WTC11 (cell line): ENCODE data around the gene ABCA13. TPM values are rescaled to one million over a fixed set of nuclear protein-coding genes. Genes with fewer than 3 reads are reported as not detected.

Experiments used
- ATAC-seq: fragments of 200-7000 bp; cut with Tn5 transposase; 2 replicates; pipeline ENCODE4 v1.10.0; 2021; ENCODE audit warnings: mild to moderate bottlenecking, moderate library complexity
- CTCF ChIA-PET: fragments of 300-600 bp; sonication (Branson Sonifier 250); formaldehyde crosslinking; loops from one replicate; lab custom pipeline; 2021; ENCODE audit warnings: antibody characterized with exemption; lab: Charles Lee
- POLR2A ChIA-PET: fragments of 350-600 bp; sonication (Branson Sonifier 250); formaldehyde crosslinking; loops from one replicate; lab custom pipeline; 2021; ENCODE audit warnings: antibody characterized with exemption; lab: Charles Lee
- DNase-seq: peaks from one replicate; pipeline ENCODE4 v3.0.0; 2021; ENCODE audit warnings: low spot score
- H3K27ac Mint-ChIP-seq: 2 replicates; pipeline ENCODE4 v1.8.0; 2021; ENCODE audit warnings: mixed read lengths
- H3K27me3 Mint-ChIP-seq: 2 replicates; pipeline ENCODE4 v1.8.0; 2021; ENCODE audit warnings: low read depth, mild to moderate bottlenecking, moderate library complexity, mixed read lengths
- H3K36me3 Mint-ChIP-seq: 2 replicates; pipeline ENCODE4 v1.8.0; 2021; ENCODE audit warnings: mixed read lengths
- H3K4me1 Mint-ChIP-seq: 2 replicates; pipeline ENCODE4 v1.8.0; 2022; ENCODE audit warnings: mixed read lengths
- H3K4me3 Mint-ChIP-seq: 2 replicates; pipeline ENCODE4 v1.8.0; 2021; ENCODE audit warnings: mild to moderate bottlenecking, moderate library complexity, mixed read lengths
- H3K9me3 Mint-ChIP-seq: 2 replicates; pipeline ENCODE4 v1.8.0; 2021; ENCODE audit warnings: mixed read lengths
- ATF3 ChIP-seq: sonication (generic); formaldehyde crosslinking; conservative IDR thresholded peaks from 2 replicates; pipeline ENCODE4 v1.8.1; 2022; ENCODE audit warnings: mild to moderate bottlenecking, missing genetic modification reagents
- CDX4 ChIP-seq: fragments of 250-450 bp; sonication (Bioruptor Pico); IDR thresholded peaks from 2 replicates; pipeline ENCODE4 v1.9.0; 2021; ENCODE audit warnings: moderate library complexity, mild to moderate bottlenecking, inconsistent platforms, borderline replicate concordance
- FOXK1 ChIP-seq: sonication (generic); formaldehyde crosslinking; IDR thresholded peaks from 2 replicates; pipeline ENCODE4 v1.8.0; 2022; ENCODE audit warnings: mild to moderate bottlenecking, moderate library complexity, missing genetic modification reagents
- FOXP1 ChIP-seq: sonication (generic); formaldehyde crosslinking; IDR thresholded peaks from 2 replicates; pipeline ENCODE4 v1.8.0; 2022; ENCODE audit warnings: missing genetic modification reagents, mild to moderate bottlenecking, moderate library complexity, borderline replicate concordance
- FOXP4 ChIP-seq: sonication (generic); formaldehyde crosslinking; IDR thresholded peaks from 2 replicates; pipeline ENCODE4 v1.8.0; 2022; ENCODE audit warnings: mild to moderate bottlenecking, missing genetic modification reagents
- GABPB1 ChIP-seq: sonication (generic); formaldehyde crosslinking; IDR thresholded peaks from 2 replicates; pipeline ENCODE4 v1.8.1; 2023; ENCODE audit warnings: mild to moderate bottlenecking, missing genetic modification reagents
- HMGXB4 ChIP-seq: sonication (generic); formaldehyde crosslinking; IDR thresholded peaks from 2 replicates; pipeline ENCODE4 v1.8.1; 2023; ENCODE audit warnings: mild to moderate bottlenecking, moderate library complexity, missing genetic modification reagents
- JUN ChIP-seq: sonication (generic); formaldehyde crosslinking; IDR thresholded peaks from 2 replicates; pipeline ENCODE4 v1.8.0; 2023; ENCODE audit warnings: mild to moderate bottlenecking, missing genetic modification reagents
- MYBL2 ChIP-seq: sonication (generic); formaldehyde crosslinking; IDR thresholded peaks from 2 replicates; pipeline ENCODE4 v1.8.1; 2023; ENCODE audit warnings: mild to moderate bottlenecking, moderate library complexity, missing genetic modification reagents
- PREB ChIP-seq: sonication (generic); formaldehyde crosslinking; IDR thresholded peaks from 2 replicates; pipeline ENCODE4 v1.8.1; 2022; ENCODE audit warnings: mild to moderate bottlenecking, missing genetic modification reagents, moderate library complexity, borderline replicate concordance
- PRRX2 ChIP-seq: fragments of 250-450 bp; sonication (Bioruptor Pico); IDR thresholded peaks from 2 replicates; pipeline ENCODE4 v1.8.0; 2021; ENCODE audit warnings: mild to moderate bottlenecking
- RORB ChIP-seq: fragments of 250-450 bp; sonication (Bioruptor Pico); IDR thresholded peaks from 2 replicates; pipeline ENCODE4 v1.9.0; 2021; ENCODE audit warnings: mild to moderate bottlenecking
- STAT6 ChIP-seq: sonication (generic); formaldehyde crosslinking; conservative IDR thresholded peaks from 2 replicates; pipeline ENCODE4 v1.8.1; 2023; ENCODE audit warnings: mild to moderate bottlenecking, low read depth, missing genetic modification reagents, moderate library complexity
- ZNF317 ChIP-seq: sonication (generic); formaldehyde crosslinking; IDR thresholded peaks from 2 replicates; pipeline ENCODE4 v1.8.1; 2023; ENCODE audit warnings: low read depth, mild to moderate bottlenecking, moderate library complexity, missing genetic modification reagents, borderline replicate concordance
- ZNF416 ChIP-seq: fragments of 250-450 bp; sonication (Bioruptor Pico); IDR thresholded peaks from 2 replicates; pipeline ENCODE4 v1.9.0; 2021; ENCODE audit warnings: mild to moderate bottlenecking, inconsistent platforms
- total RNA-seq: library from RNA; stranded (reverse); gene quantifications from 3 replicates; pipeline ENCODE4 v1.2.3, GENCODE V29; 2021
- TF ChIP-seq, protein P1 (sequence below): fragments of 250-450 bp; sonication (Bioruptor Pico); IDR thresholded peaks from 2 replicates; pipeline ENCODE4 v1.8.0; 2021; ENCODE audit warnings: mild to moderate bottlenecking
- TF ChIP-seq, protein P2 (sequence below): sonication (generic); formaldehyde crosslinking; IDR thresholded peaks from 2 replicates; pipeline ENCODE4 v1.8.0; 2023; ENCODE audit warnings: mild to moderate bottlenecking, missing genetic modification reagents
- TF ChIP-seq, protein P3 (sequence below): fragments of 250-450 bp; sonication (Bioruptor Pico); IDR thresholded peaks from 2 replicates; pipeline ENCODE4 v2.1.2; 2022; ENCODE audit warnings: mild to moderate bottlenecking, moderate library complexity
- TF ChIP-seq, protein P4 (sequence below): fragments of 250-450 bp; sonication (Bioruptor Pico); IDR thresholded peaks from 2 replicates; pipeline ENCODE4 v1.9.0; 2021; ENCODE audit warnings: mild to moderate bottlenecking

ABCA13 gene
- total RNA-seq, 1 experiment from 2014 or later = 0.04 TPM

DNA sequence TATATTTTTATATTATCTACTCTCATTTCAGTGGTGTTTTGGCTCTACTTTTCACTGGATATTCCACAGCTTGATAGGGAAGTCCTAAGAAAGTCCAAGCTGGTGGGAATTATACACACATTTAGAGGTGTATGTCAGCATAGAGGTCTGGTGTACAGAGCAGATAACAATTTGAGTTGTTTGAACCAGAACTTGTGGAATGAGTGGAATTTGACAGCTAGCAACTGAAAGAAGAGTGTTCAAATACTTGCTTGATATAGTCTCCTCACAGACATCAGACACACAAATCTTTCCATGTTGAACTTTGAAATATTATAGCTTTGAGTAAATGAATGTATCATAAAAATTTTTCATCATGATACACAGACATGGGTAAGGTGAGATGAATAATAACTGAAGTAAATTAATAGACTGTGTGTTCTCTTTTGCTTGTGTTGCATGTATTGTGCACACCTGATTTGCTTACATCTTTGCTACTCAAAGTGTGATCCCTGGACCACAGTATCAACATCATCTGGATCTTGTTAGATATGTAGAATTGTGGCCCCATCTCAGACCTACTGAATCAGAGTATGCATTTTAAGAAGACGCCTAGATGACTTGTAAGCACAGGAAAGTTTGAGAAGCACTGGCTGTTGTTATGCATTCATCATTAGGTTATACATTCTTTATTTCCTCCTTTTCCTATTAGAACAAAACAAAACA, 91.5 kb downstream of the ABCA13 start:
- no peak overlapping the region for H3K27ac Mint-ChIP-seq
- H3K9me3 Mint-ChIP-seq = no peaks in the 10 kb centered on the region
- no peak overlapping the region for H3K4me3 Mint-ChIP-seq
- no peak for DNase-seq
- ChIA-PET POLR2A (no interaction called here), CTCF (no interaction called here)
- 0 out of 2 replicates have a peak, but pooled peaks cover 3% of the 10 kb centered on the region for H3K4me1 Mint-ChIP-seq
- H3K36me3 Mint-ChIP-seq = no peaks in the 10 kb centered on the region
- H3K27me3 Mint-ChIP-seq = no peaks in the 10 kb centered on the region
- ATAC-seq = no peak
- TF ChIP-seq ATF3 (no peak), ZNF416 (CRISPR knock-in tag) (no peak), JUN (CRISPR knock-in tag) (no peak), FOXP4 (CRISPR knock-in tag) (no peak), HMGXB4 (CRISPR knock-in tag) (no peak), GABPB1 (CRISPR knock-in tag) (no peak), MYBL2 (CRISPR knock-in tag) (no peak), PREB (CRISPR knock-in tag) (no peak), RORB (CRISPR knock-in tag) (no peak), FOXK1 (CRISPR knock-in tag) (no peak), CDX4 (no peak), STAT6 (CRISPR knock-in tag) (no peak), ZNF317 (CRISPR knock-in tag) (no peak), PRRX2 (CRISPR knock-in tag) (no peak), FOXP1 (CRISPR knock-in tag) (no peak)
- TF ChIP-seq, protein P1, sequence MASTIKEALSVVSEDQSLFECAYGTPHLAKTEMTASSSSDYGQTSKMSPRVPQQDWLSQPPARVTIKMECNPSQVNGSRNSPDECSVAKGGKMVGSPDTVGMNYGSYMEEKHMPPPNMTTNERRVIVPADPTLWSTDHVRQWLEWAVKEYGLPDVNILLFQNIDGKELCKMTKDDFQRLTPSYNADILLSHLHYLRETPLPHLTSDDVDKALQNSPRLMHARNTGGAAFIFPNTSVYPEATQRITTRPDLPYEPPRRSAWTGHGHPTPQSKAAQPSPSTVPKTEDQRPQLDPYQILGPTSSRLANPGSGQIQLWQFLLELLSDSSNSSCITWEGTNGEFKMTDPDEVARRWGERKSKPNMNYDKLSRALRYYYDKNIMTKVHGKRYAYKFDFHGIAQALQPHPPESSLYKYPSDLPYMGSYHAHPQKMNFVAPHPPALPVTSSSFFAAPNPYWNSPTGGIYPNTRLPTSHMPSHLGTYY (CRISPR knock-in tag) = no peak
- TF ChIP-seq, protein P2, sequence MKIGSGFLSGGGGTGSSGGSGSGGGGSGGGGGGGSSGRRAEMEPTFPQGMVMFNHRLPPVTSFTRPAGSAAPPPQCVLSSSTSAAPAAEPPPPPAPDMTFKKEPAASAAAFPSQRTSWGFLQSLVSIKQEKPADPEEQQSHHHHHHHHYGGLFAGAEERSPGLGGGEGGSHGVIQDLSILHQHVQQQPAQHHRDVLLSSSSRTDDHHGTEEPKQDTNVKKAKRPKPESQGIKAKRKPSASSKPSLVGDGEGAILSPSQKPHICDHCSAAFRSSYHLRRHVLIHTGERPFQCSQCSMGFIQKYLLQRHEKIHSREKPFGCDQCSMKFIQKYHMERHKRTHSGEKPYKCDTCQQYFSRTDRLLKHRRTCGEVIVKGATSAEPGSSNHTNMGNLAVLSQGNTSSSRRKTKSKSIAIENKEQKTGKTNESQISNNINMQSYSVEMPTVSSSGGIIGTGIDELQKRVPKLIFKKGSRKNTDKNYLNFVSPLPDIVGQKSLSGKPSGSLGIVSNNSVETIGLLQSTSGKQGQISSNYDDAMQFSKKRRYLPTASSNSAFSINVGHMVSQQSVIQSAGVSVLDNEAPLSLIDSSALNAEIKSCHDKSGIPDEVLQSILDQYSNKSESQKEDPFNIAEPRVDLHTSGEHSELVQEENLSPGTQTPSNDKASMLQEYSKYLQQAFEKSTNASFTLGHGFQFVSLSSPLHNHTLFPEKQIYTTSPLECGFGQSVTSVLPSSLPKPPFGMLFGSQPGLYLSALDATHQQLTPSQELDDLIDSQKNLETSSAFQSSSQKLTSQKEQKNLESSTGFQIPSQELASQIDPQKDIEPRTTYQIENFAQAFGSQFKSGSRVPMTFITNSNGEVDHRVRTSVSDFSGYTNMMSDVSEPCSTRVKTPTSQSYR = no peak
- TF ChIP-seq, protein P3, sequence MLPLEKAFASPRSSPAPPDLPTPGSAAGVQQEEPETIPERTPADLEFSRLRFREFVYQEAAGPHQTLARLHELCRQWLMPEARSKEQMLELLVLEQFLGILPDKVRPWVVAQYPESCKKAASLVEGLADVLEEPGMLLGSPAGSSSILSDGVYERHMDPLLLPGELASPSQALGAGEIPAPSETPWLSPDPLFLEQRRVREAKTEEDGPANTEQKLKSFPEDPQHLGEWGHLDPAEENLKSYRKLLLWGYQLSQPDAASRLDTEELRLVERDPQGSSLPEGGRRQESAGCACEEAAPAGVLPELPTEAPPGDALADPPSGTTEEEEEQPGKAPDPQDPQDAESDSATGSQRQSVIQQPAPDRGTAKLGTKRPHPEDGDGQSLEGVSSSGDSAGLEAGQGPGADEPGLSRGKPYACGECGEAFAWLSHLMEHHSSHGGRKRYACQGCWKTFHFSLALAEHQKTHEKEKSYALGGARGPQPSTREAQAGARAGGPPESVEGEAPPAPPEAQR (CRISPR knock-in tag) = no peak
- TF ChIP-seq, protein P4, sequence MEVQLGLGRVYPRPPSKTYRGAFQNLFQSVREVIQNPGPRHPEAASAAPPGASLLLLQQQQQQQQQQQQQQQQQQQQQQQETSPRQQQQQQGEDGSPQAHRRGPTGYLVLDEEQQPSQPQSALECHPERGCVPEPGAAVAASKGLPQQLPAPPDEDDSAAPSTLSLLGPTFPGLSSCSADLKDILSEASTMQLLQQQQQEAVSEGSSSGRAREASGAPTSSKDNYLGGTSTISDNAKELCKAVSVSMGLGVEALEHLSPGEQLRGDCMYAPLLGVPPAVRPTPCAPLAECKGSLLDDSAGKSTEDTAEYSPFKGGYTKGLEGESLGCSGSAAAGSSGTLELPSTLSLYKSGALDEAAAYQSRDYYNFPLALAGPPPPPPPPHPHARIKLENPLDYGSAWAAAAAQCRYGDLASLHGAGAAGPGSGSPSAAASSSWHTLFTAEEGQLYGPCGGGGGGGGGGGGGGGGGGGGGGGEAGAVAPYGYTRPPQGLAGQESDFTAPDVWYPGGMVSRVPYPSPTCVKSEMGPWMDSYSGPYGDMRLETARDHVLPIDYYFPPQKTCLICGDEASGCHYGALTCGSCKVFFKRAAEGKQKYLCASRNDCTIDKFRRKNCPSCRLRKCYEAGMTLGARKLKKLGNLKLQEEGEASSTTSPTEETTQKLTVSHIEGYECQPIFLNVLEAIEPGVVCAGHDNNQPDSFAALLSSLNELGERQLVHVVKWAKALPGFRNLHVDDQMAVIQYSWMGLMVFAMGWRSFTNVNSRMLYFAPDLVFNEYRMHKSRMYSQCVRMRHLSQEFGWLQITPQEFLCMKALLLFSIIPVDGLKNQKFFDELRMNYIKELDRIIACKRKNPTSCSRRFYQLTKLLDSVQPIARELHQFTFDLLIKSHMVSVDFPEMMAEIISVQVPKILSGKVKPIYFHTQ = no peak
